Erythroblast (primary cell): Measurements from ENCODE around the gene SPATA46.

ENCODE experiments used
- GATA1 ChIP-seq: IDR thresholded peaks from 2 replicates; pipeline ENCODE4 v1.6.1; 2011; ENCODE audit warnings: low read depth, mild to moderate bottlenecking, control low read depth, low read length, moderate library complexity
- POLR2A ChIP-seq: IDR thresholded peaks from 2 replicates; pipeline ENCODE4 v1.6.1; 2011; ENCODE audit warnings: mild to moderate bottlenecking, low read length

- TF ChIP-seq POLR2A: no peak
- TF ChIP-seq GATA1: no peak
These were observed 11.5 kb upstream of the SPATA46 start for GRCh38 chr1:162388083-162388594.
